K562 (cell line): ENCODE measurements around the gene CTRB2. TPM values are rescaled to one million over a fixed set of nuclear protein-coding genes. Genes with fewer than 3 reads are reported as not detected.

Experiments
- ATAC-seq: fragments of 200-7000 bp; cut with Tn5 transposase; 3 replicates; pipeline ENCODE4 v1.9.1; 2020; ENCODE audit warnings: moderate library complexity
- BruUV-seq: library from RNA; stranded (reverse); fragments of 400-500 nt; replicated peaks from 2 replicates; lab custom pipeline; 2021; lab: Mats Ljungman, UMichigan
- CTCF ChIA-PET: fragments of 300-600 bp; formaldehyde crosslinking; extraction: SDS; loops from one replicate; lab custom pipeline; 2021; ENCODE audit warnings: low intra/inter-chr PET ratio; lab: Yijun Ruan, JAX
- POLR2A ChIA-PET: fragments of 300-600, 350-650 bp; sonication (Branson Sonifier 250); formaldehyde crosslinking; extraction: SDS; loops from one replicate; lab custom pipeline; 2021; ENCODE audit warnings: antibody characterized with exemption, inconsistent platforms; lab: Yijun Ruan, JAX
- DNase-seq, 4 experiments: peaks; one replicate each; pipeline versions ENCODE4 v3.0.0 to v3.0.0-alpha.2; 2011 to 2018; ENCODE audit warnings: low spot score in 3 of 4, mixed read lengths in 3 of 4; ENCODE audit errors: extremely low read depth in 1 of 4
- FAIRE-seq: peaks from 2 replicates; lab custom pipeline; 2011; peaks lifted over from hg19 to GRCh38; lab: Jason Lieb, UNC
- H2AFZ ChIP-seq: 2 replicates; pipeline ENCODE4 v1.6.0; 2011; ENCODE audit warnings: low read depth, low read length, control low read depth, inconsistent platforms
- H3K27ac ChIP-seq: fragments of 200-600 bp; 3 replicates; pipeline ENCODE4 v1.8.0; 2011; ENCODE audit warnings: low read depth, mild to moderate bottlenecking, control low read depth, inconsistent platforms, low read length, moderate library complexity, mixed read lengths; ENCODE audit errors: extremely low read depth
- H3K27me3 ChIP-seq, 2 experiments: fragments of 300-600 bp in 1 of 2; 2 replicates in 1 of 2; 3 replicates in 1 of 2; pipeline versions ENCODE4 v1.6.0 to v1.8.0; 2011; ENCODE audit warnings: inconsistent platforms in 2 of 2, low read length in 2 of 2, mild to moderate bottlenecking in 1 of 2, mixed read lengths in 1 of 2, moderate library complexity in 1 of 2; ENCODE audit not compliant: control insufficient read depth in 2 of 2, insufficient read depth in 2 of 2
- H3K36me3 ChIP-seq: fragments of 300-600 bp; 3 replicates; pipeline ENCODE4 v1.8.0; 2011; ENCODE audit warnings: mild to moderate bottlenecking, low read length, inconsistent platforms; ENCODE audit not compliant: control insufficient read depth, insufficient read depth
- H3K4me1 ChIP-seq, 2 experiments: fragments of 200-600 bp in 1 of 2; replicated peaks in 1 of 2; 2 replicates in 1 of 2; 3 replicates in 1 of 2; pipeline versions ENCODE4 v1.5.1 to v1.8.0; 2011; ENCODE audit warnings: inconsistent platforms in 2 of 2, low read length in 2 of 2, mild to moderate bottlenecking in 1 of 2, mixed read lengths in 1 of 2, moderate library complexity in 1 of 2; ENCODE audit not compliant: control insufficient read depth in 2 of 2, insufficient read depth in 2 of 2
- H3K4me2 ChIP-seq: 2 replicates; pipeline ENCODE4 v1.6.1; 2011; ENCODE audit warnings: low read length, control low read depth, inconsistent platforms, mixed read lengths; ENCODE audit not compliant: insufficient read depth
- H3K4me3 ChIP-seq: fragments of 200-600 bp; sonication (generic), shearing (Covaris generic); 2 replicates; pipeline ENCODE4 v1.5.1; 2016; ENCODE audit warnings: control low read depth, inconsistent platforms
- H3K79me2 ChIP-seq: fragments of 200-600 bp; 3 replicates; pipeline ENCODE4 v1.8.0; 2011; ENCODE audit warnings: low read length, inconsistent platforms; ENCODE audit not compliant: control insufficient read depth, insufficient read depth
- H3K9ac ChIP-seq, 2 experiments: 2 replicates each; pipeline versions ENCODE4 v1.6.0 to v1.6.1; 2011; ENCODE audit warnings: low read depth in 2 of 2, low read length in 2 of 2, control low read depth in 1 of 2, inconsistent platforms in 1 of 2, mild to moderate bottlenecking in 1 of 2, mixed read lengths in 1 of 2; ENCODE audit not compliant: insufficient read depth in 1 of 2
- H3K9me1 ChIP-seq: one replicate; pipeline ENCODE4 v1.6.0; 2011; ENCODE audit warnings: inconsistent platforms, mild to moderate bottlenecking, low read length, moderate library complexity; ENCODE audit not compliant: control insufficient read depth, insufficient read depth
- H3K9me3 ChIP-seq: replicated peaks from 2 replicates; pipeline ENCODE4 v1.5.1; 2011; ENCODE audit warnings: low read depth, low read length, inconsistent platforms; ENCODE audit not compliant: control insufficient read depth, insufficient read depth
- H4K20me1 ChIP-seq: replicated peaks from 2 replicates; pipeline ENCODE4 v1.6.1; 2011; ENCODE audit warnings: low read length, inconsistent platforms, mixed read lengths; ENCODE audit not compliant: control insufficient read depth, insufficient read depth
- ARID2 ChIP-seq: fragments of 450-650 bp; IDR thresholded peaks from 2 replicates; pipeline ENCODE4 v1.6.1; 2017; ENCODE audit warnings: antibody characterized with exemption, mild to moderate bottlenecking
- CBX3 ChIP-seq, 2 experiments: IDR thresholded peaks; 1 replicate in 1 of 2; 2 replicates in 1 of 2; pipeline ENCODE4 v1.6.1; 2012; ENCODE audit warnings: inconsistent platforms in 2 of 2, low read length in 2 of 2, borderline replicate concordance in 1 of 2, control low read depth in 1 of 2
- CHCHD3 ChIP-seq: fragments of 250-450 bp; sonication (Bioruptor Pico); IDR thresholded peaks from 2 replicates; pipeline ENCODE4 v2.1.2; 2022; ENCODE audit warnings: mild to moderate bottlenecking
- E2F5 ChIP-seq: sonication (generic); formaldehyde crosslinking; IDR thresholded peaks from 2 replicates; pipeline ENCODE4 v1.8.0; 2022; ENCODE audit warnings: mild to moderate bottlenecking, missing genetic modification reagents
- FOXJ2 ChIP-seq: fragments of 200-800 bp; sonication (Bioruptor generic); IDR thresholded peaks from 2 replicates; pipeline ENCODE4 v1.6.1; 2016; ENCODE audit warnings: missing genetic modification characterization, missing compliant biosample characterization
- FOXJ3 ChIP-seq: sonication (generic); formaldehyde crosslinking; IDR thresholded peaks from 2 replicates; pipeline ENCODE4 v1.4.0; 2020; ENCODE audit warnings: mild to moderate bottlenecking, missing genetic modification reagents
- HMG20B ChIP-seq: fragments of 250-450 bp; sonication (Bioruptor Pico); IDR thresholded peaks from 2 replicates; pipeline ENCODE4 v1.5.0; 2021; ENCODE audit warnings: mild to moderate bottlenecking
- HMGN3 ChIP-seq: IDR thresholded peaks from 2 replicates; pipeline ENCODE4 v1.6.1; 2011; ENCODE audit warnings: borderline replicate concordance, low read depth, mild to moderate bottlenecking, mixed read lengths, low read length; ENCODE audit not compliant: insufficient read length; ENCODE audit errors: extremely low read depth
- MAZ ChIP-seq, 2 experiments: fragments of 450-650 bp in 1 of 2; sonication (generic) in 1 of 2; formaldehyde crosslinking; IDR thresholded peaks in 1 of 2; conservative IDR thresholded peaks in 1 of 2; 2 replicates each; pipeline versions ENCODE4 v1.4.0 to v1.5.0; 2020; ENCODE audit warnings: mild to moderate bottlenecking in 1 of 2, missing genetic modification reagents in 1 of 2
- MEF2A ChIP-seq: IDR thresholded peaks from 2 replicates; pipeline ENCODE4 v1.6.1; 2011; ENCODE audit warnings: low read depth, mild to moderate bottlenecking, low read length, moderate library complexity; ENCODE audit not compliant: control insufficient read depth
- MTA3 ChIP-seq: fragments of 450-650 bp; formaldehyde crosslinking; IDR thresholded peaks from 2 replicates; pipeline ENCODE4 v1.6.1; 2017; ENCODE audit warnings: mild to moderate bottlenecking, borderline replicate concordance
- NCOA6 ChIP-seq: fragments of 450-650 bp; IDR thresholded peaks from 2 replicates; pipeline ENCODE4 v1.6.1; 2017; ENCODE audit warnings: mild to moderate bottlenecking
- SOX6 ChIP-seq: fragments of 450-650 bp; IDR thresholded peaks from 2 replicates; pipeline ENCODE4 v1.6.1; 2014; ENCODE audit warnings: mild to moderate bottlenecking
- SP1 ChIP-seq: sonication (generic); formaldehyde crosslinking; IDR thresholded peaks from 2 replicates; pipeline ENCODE4 v1.8.1; 2022; ENCODE audit warnings: mild to moderate bottlenecking, missing genetic modification reagents
- SRF ChIP-seq, 2 experiments: fragments of 250-450, 450-650 bp in 1 of 2; sonication (Bioruptor Pico) in 1 of 2; sonication (generic) in 1 of 2; formaldehyde crosslinking; IDR thresholded peaks; 2 replicates each; pipeline versions ENCODE4 v1.5.0 to v1.5.1; 2020 to 2022; ENCODE audit warnings: mild to moderate bottlenecking in 1 of 2, missing genetic modification reagents in 1 of 2
- TBP ChIP-seq: optimal IDR thresholded peaks from 2 replicates; pipeline ENCODE3; 2011; ENCODE audit warnings: low read depth, low read length, improper control_type of control experiment
- ZNF507 ChIP-seq: conservative IDR thresholded peaks from 2 replicates; pipeline ENCODE4 v1.6.1; 2017; ENCODE audit warnings: missing genetic modification characterization, missing compliant biosample characterization
- ZNF584 ChIP-seq: fragments of 200-800 bp; sonication (Bioruptor generic); IDR thresholded peaks from 2 replicates; pipeline ENCODE4 v1.6.1; 2016; ENCODE audit warnings: low read depth, mild to moderate bottlenecking, missing genetic modification characterization, missing compliant biosample characterization
- ZNF77 ChIP-seq: fragments of 250-450 bp; sonication (Bioruptor Pico); IDR thresholded peaks from 2 replicates; pipeline ENCODE4 v1.5.0; 2020
- WGBS: fragments of 100-300 bp; shearing (Covaris generic); methylation state at CpG from one replicate; pipeline ENCODE4 v1.1.6; 2016; ENCODE audit warnings: low coverage, mixed read lengths; ENCODE audit not compliant: insufficient coverage; ENCODE audit errors: missing lambda C conversion rate; 5-methylcytosine and 5-hydroxymethylcytosine counted together
- in situ Hi-C: fragments of 300-500 bp; cut with MboI; formaldehyde crosslinking; loops from 4 replicates; pipeline ENCODE4 v1.15.0; 2018; ENCODE audit warnings: inconsistent platforms, mixed read lengths
- intact Hi-C: fragments of 100-400 bp; cut with micrococcal nuclease; formaldehyde crosslinking; loops from 2 replicates; pipeline ENCODE4 v1.14.2; 2022
- polyA plus RNA-seq, 8 experiments: library from polyadenylated mRNA; depleted of rRNA in 4 of 8; stranded (reverse) in 5 of 8; unstranded in 3 of 8; fragments of >200 nt; fragmentation: Nextera tagmentation in 2 of 8; fragmentation: Illumina TruSeq in 1 of 8; extraction: Ambion mirVana in 2 of 8; extraction: Trizol in 1 of 8; gene quantifications; 2 replicates each; pipeline versions ENCODE4 v1.2.1 to v1.2.3, GENCODE V29; 2011 to 2014; ENCODE audit warnings: inconsistent platforms in 1 of 8, missing spikeins in 1 of 8
- total RNA-seq, 7 experiments: library from RNA; depleted of rRNA in 6 of 7; stranded (reverse); fragments of >200 nt in 6 of 7; fragmentation: Illumina TruSeq in 2 of 7; extraction: Trizol in 2 of 7; gene quantifications; 2 replicates each; pipeline versions ENCODE4 v1.2.1 to v1.2.3, GENCODE V29; 2011 to 2021; ENCODE audit warnings: low replicate concordance in 1 of 7

The CTRB2 gene
- total and polyA plus RNA-seq, 9 of the 15 experiments (the other 6 are each of a cell fraction or from before 2014, with no cell fraction given), result 5.1 TPM; not detected in 8

- H2AFZ ChIP-seq, result no peak overlapping the region
- ATAC-seq, result no peak
- FAIRE-seq, result no peak
- H3K79me2 ChIP-seq, result no peaks in the 10 kb centered on the region
- WGBS, result 82% methylated on average over 9 of the region's 9 CpGs
- H3K4me1 ChIP-seq, result peaks cover 0 to 30% of the 10 kb centered on the region in 2 experiments; a peak in 3 of 5 replicates
- H3K36me3 ChIP-seq, result peaks cover 36% of the 10 kb centered on the region; the same call in 2 of the 3 replicates
- no peak overlapping the region for H3K27ac ChIP-seq
- no peaks in the 10 kb centered on the region for H3K9me3 ChIP-seq
- ChIA-PET POLR2A (no interaction called here), CTCF (interaction anchor here (0.6 kb wide), 1 partner anchor 38 kb away, joined by 3 read pairs; no protein-coding TSS in a partner anchor)
- H3K4me3 ChIP-seq, result no peak overlapping the region
- H3K4me2 ChIP-seq, result no peak overlapping the region
- 0 out of 2 replicates have a peak, but pooled peaks cover 13% of the 10 kb centered on the region for H4K20me1 ChIP-seq
- DNase-seq, result no peak
- peaks cover 9% of the 10 kb centered on the region for H3K9me1 ChIP-seq
- H3K27me3 ChIP-seq, result no peaks in the 10 kb centered on the region; a peak in 1 of 5 replicates
- no TSS peak for BruUV-seq
- TF ChIP-seq HMGN3 (no peak), CHCHD3 (CRISPR knock-in tag) (no peak), TBP (no peak), MAZ (CRISPR knock-in tag; conservative IDR thresholded peaks at IDR 0.05 in 1 of 2, IDR thresholded peaks at IDR 0.05 in 1 of 2) (no peak), ARID2 (no peak), E2F5 (no peak), SOX6 (no peak), NCOA6 (no peak), MEF2A (no peak), ZNF507 (no peak), ZNF584 (CRISPR knock-in tag) (no peak), HMG20B (CRISPR knock-in tag) (no peak), SP1 (CRISPR knock-in tag) (no peak), SRF (CRISPR knock-in tag; IDR thresholded peaks at IDR 0.05) (no peak), MTA3 (no peak), ZNF77 (no peak), CBX3 (IDR thresholded peaks at IDR 0.05; ENCODE audit: borderline replicate concordance in 1 of 2, low read length in 2 of 2) (no peak), FOXJ3 (no peak), FOXJ2 (tag) (no peak)
- intact Hi-C loops, result loop anchor here (5.0 kb wide), 4 partner anchors 33 to 532 kb away; no protein-coding TSS in a partner anchor
- in situ Hi-C loops, result no loop called here
- H3K9ac ChIP-seq, result no peak overlapping the region; a peak in 1 of 4 replicates
These were observed 23.6 kb upstream of the CTRB2 start for GRCh38 chr16:75230471-75231110.
